HG03457 (cell line): ENCODE data around the gene DCUN1D2.
A peak's percentile ranks its signal among the peaks of the same experiment; 100 is the strongest.
"Not testable (repeated sequence)": the region's sequence is repeated elsewhere in the genome, so short reads cannot be mapped to it uniquely, and the experiment has no call there.

ENCODE experiments used
- ATAC-seq: cut with Tn5 transposase; IDR thresholded peaks from one replicate; pipeline ENCODE4 v1.9.1; 2021; ENCODE audit warnings: moderate number of reproducible peaks; ENCODE audit not compliant: unreplicated experiment

The DCUN1D2 gene

GRCh38 chr13:113491982-113492381 is 1.5 kb upstream of the DCUN1D2 start:
- ATAC-seq = no peak

- no peak for ATAC-seq
These were observed 940 bp upstream of the DCUN1D2 start for GRCh38 chr13:113491418-113491883.

- peak; percentile 8 for ATAC-seq
These were observed 689 bp downstream of the DCUN1D2 start for GRCh38 chr13:113489549-113490495.

- ATAC-seq = no peak
These were observed 1.4 kb downstream of the DCUN1D2 start for GRCh38 chr13:113489171-113489548.

GRCh38 chr13:113488283-113488682 is 2.2 kb downstream of the DCUN1D2 start:
- no peak for ATAC-seq

- no peak for ATAC-seq
These were observed 3.8 kb downstream of the DCUN1D2 start for GRCh38 chr13:113486698-113487097.

- ATAC-seq = no peak
These were observed 5.0 kb downstream of the DCUN1D2 start for GRCh38 chr13:113485545-113485944.

GRCh38 chr13:113483504-113484293 is 6.8 kb downstream of the DCUN1D2 start:
- no peak for ATAC-seq

GRCh38 chr13:113483081-113483480 is 7.4 kb downstream of the DCUN1D2 start:
- ATAC-seq = no peak

GRCh38 chr13:113479179-113479578 is 11.3 kb downstream of the DCUN1D2 start:
- no peak for ATAC-seq

GRCh38 chr13:113477724-113478123 is 12.8 kb downstream of the DCUN1D2 start:
- no peak for ATAC-seq

- no peak for ATAC-seq
These were observed 13.7 kb downstream of the DCUN1D2 start for GRCh38 chr13:113476811-113477210.

- ATAC-seq = no peak
These were observed 14.6 kb downstream of the DCUN1D2 start for GRCh38 chr13:113475911-113476310.

GRCh38 chr13:113475280-113475679 is 15.2 kb downstream of the DCUN1D2 start:
- no peak for ATAC-seq

GRCh38 chr13:113474179-113474578 is 16.3 kb downstream of the DCUN1D2 start:
- no peak for ATAC-seq

- ATAC-seq = no peak
These were observed 18.0 kb downstream of the DCUN1D2 start for GRCh38 chr13:113472355-113473025.

GRCh38 chr13:113471844-113472243 is 18.7 kb downstream of the DCUN1D2 start:
- ATAC-seq = no peak

GRCh38 chr13:113470635-113471163 is 19.8 kb downstream of the DCUN1D2 start:
- ATAC-seq = not testable (repeated sequence)

- no peak for ATAC-seq
These were observed 20.4 kb downstream of the DCUN1D2 start for GRCh38 chr13:113470073-113470472.

GRCh38 chr13:113469582-113469981 is 20.9 kb downstream of the DCUN1D2 start:
- ATAC-seq = no peak
